GM12875 (cell line): ENCODE measurements around the gene GSC2.

Experiments
- H3K4me3 ChIP-seq: one replicate; pipeline ENCODE4 v1.5.1; 2011; ENCODE audit warnings: low read depth, low read length, control low read depth
- TF ChIP-seq, protein P1 (sequence below): IDR thresholded peaks from 2 replicates; pipeline ENCODE4 v1.5.1; 2011; ENCODE audit warnings: low read depth, mild to moderate bottlenecking, control low read depth, inconsistent platforms, low read length, moderate library complexity, borderline replicate concordance; ENCODE audit not compliant: insufficient read depth

GSC2 gene

DNA sequence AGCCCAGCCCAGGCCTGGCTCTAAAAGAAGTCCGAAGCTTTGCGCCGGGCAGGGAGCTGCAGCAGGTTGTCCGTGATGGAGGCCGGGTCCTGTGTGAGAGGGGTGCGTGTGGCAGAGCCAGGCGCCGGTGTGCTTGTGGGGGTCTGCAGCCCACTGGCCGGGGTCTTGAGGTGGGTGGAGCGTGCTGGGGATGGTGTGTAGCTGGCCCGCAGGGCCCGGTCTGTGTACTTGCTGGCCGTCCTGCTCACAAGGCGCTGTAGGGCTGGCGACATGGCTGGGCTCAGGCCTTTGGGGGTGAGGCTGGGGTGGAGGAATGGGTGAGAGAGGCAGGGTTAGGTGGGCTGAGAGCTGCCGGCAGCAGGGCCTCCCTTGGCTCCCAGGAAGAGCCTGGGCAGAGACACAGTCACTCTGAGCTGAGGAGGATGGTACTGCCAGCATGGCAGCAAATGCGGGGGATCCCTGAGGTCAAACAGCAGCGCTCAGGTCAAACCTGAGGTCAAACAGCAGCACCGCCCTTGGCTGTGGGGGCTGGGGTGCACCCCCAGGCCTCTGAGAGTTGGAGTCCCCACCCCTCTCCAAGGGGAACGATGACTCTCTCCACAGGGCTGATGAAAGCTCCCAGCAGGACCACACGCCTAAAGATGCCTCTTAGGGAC, 15.8 kb downstream of the GSC2 start:
- TF ChIP-seq, protein P1, sequence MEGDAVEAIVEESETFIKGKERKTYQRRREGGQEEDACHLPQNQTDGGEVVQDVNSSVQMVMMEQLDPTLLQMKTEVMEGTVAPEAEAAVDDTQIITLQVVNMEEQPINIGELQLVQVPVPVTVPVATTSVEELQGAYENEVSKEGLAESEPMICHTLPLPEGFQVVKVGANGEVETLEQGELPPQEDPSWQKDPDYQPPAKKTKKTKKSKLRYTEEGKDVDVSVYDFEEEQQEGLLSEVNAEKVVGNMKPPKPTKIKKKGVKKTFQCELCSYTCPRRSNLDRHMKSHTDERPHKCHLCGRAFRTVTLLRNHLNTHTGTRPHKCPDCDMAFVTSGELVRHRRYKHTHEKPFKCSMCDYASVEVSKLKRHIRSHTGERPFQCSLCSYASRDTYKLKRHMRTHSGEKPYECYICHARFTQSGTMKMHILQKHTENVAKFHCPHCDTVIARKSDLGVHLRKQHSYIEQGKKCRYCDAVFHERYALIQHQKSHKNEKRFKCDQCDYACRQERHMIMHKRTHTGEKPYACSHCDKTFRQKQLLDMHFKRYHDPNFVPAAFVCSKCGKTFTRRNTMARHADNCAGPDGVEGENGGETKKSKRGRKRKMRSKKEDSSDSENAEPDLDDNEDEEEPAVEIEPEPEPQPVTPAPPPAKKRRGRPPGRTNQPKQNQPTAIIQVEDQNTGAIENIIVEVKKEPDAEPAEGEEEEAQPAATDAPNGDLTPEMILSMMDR = no peak
- H3K4me3 ChIP-seq = no peak overlapping the region

DNA sequence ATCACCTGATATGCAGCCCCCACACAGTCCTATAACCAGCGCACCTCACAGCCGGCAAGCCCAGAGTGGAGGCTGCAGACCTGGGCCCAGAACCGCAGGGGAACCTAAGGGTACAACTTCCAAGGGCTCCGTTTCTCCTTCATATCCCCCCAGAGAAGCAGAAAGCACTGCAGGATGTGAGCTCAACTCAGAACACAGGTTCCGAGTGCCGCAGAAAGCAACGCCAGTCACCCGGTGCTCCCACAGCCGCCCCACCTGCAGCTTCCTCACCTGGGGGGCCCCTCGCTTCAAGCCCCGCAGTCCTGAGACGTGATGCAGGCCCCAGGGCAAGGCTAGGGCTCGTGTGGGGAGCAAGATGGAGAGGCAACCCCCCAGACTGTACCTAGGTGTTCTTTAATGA, 16.5 kb downstream of the GSC2 start:
- TF ChIP-seq, protein P1 = no peak
- no peak overlapping the region for H3K4me3 ChIP-seq

DNA sequence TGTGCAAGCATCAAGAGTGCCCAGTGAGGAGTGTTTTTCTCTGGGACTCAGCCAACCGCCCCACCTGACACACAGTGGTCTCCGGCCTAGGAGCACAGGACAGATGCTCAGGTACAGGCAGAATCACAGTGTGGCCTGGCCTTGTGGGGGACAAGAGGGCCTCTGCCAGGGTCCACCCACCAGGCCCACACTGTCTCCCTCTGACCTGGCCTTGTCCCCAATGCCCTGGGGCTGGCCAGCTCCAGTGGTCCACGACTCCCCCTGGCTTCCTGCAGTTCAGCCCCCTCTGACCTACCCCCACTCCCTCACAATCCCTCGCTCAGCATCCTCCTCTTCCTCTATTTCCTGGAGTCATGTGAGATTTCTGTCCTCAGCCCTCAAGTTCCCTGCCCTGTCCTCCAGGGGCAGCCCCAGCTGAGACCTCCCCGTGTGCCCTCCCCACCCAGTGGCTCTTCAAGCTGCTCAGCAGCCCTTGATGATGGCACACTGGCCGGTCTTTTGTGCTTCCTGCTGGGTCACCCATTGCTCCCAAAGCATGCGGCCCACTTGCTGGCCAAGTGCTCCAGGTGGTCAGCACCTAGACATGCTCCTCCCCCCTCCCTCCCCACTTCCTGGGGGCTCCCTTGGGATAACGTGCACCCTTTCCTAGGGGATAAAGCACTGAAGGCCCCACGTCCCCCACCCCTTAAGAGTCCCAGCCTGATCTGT, 17.2 kb downstream of the GSC2 start:
- TF ChIP-seq, protein P1 = no peak
- no peak overlapping the region for H3K4me3 ChIP-seq

DNA sequence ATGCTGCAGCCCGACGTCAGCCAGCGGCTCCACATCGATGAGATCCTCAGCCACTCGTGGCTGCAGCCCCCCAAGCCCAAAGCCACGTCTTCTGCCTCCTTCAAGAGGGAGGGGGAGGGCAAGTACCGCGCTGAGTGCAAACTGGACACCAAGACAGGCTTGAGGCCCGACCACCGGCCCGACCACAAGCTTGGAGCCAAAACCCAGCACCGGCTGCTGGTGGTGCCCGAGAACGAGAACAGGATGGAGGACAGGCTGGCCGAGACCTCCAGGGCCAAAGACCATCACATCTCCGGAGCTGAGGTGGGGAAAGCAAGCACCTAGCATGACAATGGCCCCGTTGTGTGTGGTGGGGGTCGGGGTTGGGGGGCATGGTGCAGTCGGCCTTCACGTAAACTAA, 17.9 kb downstream of the GSC2 start:
- no peak overlapping the region for H3K4me3 ChIP-seq
- TF ChIP-seq, protein P1 = no peak

DNA sequence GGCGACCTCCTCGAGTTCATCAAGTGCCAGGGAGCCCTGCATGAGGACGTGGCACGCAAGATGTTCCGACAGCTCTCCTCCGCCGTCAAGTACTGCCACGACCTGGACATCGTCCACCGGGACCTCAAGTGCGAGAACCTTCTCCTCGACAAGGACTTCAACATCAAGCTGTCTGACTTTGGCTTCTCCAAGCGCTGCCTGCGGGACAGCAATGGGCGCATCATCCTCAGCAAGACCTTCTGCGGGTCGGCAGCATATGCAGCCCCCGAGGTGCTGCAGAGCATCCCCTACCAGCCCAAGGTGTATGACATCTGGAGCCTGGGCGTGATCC, 18.4 kb downstream of the GSC2 start:
- TF ChIP-seq, protein P1 = no peak
- H3K4me3 ChIP-seq = no peak overlapping the region

DNA sequence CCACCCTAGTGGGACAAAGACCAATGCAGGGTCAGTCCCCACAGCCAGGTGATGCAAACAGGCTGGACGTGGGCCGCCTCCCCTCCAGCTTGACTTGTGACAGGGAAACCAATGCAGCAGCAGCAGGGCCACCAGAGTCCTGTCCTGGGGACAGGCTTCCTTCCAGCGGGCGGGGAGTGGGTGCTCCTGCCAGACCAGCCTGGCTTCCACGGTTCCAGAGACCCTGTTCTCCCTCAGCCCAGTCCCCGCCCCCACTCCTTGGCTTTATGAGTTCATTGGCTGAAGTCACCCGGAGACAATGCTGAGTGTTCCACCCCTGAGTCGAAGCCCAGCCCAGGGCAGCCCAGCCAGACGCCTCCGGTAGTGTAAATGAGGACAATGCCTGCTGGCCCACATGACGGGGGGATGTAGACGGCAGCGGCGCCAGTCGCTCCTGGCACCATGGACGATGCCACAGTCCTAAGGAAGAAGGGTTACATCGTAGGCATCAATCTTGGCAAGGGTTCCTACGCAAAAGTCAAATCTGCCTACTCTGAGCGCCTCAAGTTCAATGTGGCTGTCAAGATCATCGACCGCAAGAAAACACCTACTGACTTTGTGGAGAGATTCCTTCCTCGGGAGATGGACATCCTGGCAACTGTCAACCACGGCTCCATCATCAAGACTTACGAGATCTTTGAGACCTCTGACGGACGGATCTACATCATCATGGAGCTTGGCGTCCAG, 19.0 kb downstream of the GSC2 start, which contains the start of gene TSSK2:
TSS of gene TSSK2 (plus strand) at position 350 of the 726 bp plus-strand sequence. CDS start at position 442, 92 bp downstream.
- H3K4me3 ChIP-seq = no peak within 1 kb of the TSS
- TF ChIP-seq, protein P1 = no peak
